NCI-H524 (cell line): ENCODE data around the gene SCGB1D1.

Experiments used
- DNase-seq, 2 experiments: peaks; one replicate each; lab custom pipeline; 2025; lab: John Stamatoyannopoulos, UW

The SCGB1D1 gene

GRCh38 chr11:62233730-62234129 lies 43.7 kb downstream of the SCGB1D1 start:
- no peak for DNase-seq

- DNase-seq = no peak
These were observed 46.2 kb downstream of the SCGB1D1 start for GRCh38 chr11:62236187-62236586.

- no peak for DNase-seq
These were observed 47.5 kb downstream of the SCGB1D1 start for GRCh38 chr11:62237499-62237898.

- DNase-seq = no peak
These were observed 48.1 kb downstream of the SCGB1D1 start for GRCh38 chr11:62238151-62238550.

GRCh38 chr11:62241095-62241494 lies 51.1 kb downstream of the SCGB1D1 start:
- DNase-seq = no peak

GRCh38 chr11:62242021-62242420 lies 52.0 kb downstream of the SCGB1D1 start, which contains the start of gene SCGB1D2:
Gene SCGB1D2 (plus strand): TSS chr11:62242239. CDS start chr11:62242308, 69 bp downstream.
- no peak for DNase-seq
